ENCODE results near the gene MCF2L2.

DNA sequence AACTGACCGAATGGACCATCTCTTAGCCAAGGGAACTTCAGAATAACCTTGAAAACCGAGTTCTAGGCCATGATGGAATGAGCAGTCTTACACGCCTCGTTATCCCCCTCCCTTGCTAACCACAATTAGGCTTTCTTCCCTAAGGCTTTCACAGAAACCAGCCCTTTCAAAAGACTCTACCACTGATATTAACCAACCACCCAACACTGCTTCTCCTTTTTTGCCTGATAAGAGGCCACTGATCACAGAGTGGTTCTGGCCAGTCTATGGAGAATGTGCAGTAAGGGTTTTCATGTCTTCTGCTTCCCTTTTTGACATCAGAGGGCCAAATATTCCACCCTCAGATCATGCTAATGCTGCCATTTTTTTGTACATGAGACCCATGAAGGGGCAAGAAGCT lies 59.3 kb downstream of the MCF2L2 start:
- TF ChIP-seq EZH2 (IDR thresholded peaks at IDR 0.05; ENCODE audit: low read depth, unreplicated experiment) = no peak
- no peak for TF ChIP-seq POLR2AphosphoS5 (IDR thresholded peaks at IDR 0.05; ENCODE audit: low read depth)
- TF ChIP-seq, protein P1, sequence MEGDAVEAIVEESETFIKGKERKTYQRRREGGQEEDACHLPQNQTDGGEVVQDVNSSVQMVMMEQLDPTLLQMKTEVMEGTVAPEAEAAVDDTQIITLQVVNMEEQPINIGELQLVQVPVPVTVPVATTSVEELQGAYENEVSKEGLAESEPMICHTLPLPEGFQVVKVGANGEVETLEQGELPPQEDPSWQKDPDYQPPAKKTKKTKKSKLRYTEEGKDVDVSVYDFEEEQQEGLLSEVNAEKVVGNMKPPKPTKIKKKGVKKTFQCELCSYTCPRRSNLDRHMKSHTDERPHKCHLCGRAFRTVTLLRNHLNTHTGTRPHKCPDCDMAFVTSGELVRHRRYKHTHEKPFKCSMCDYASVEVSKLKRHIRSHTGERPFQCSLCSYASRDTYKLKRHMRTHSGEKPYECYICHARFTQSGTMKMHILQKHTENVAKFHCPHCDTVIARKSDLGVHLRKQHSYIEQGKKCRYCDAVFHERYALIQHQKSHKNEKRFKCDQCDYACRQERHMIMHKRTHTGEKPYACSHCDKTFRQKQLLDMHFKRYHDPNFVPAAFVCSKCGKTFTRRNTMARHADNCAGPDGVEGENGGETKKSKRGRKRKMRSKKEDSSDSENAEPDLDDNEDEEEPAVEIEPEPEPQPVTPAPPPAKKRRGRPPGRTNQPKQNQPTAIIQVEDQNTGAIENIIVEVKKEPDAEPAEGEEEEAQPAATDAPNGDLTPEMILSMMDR (conservative IDR thresholded peaks at IDR 0.05; ENCODE audit: low read depth in 2 of 2) = no peak
- no peak for TF ChIP-seq CREB1 (CRISPR knock-in tag; IDR thresholded peaks at IDR 0.05; ENCODE audit: low read depth)
- TF ChIP-seq REST (IDR thresholded peaks at IDR 0.05; ENCODE audit: unreplicated experiment) = no peak
- no peak for TF ChIP-seq EZH2phosphoT487 (IDR thresholded peaks at IDR 0.05; ENCODE audit: unreplicated experiment)
- TF ChIP-seq ZNF114 (CRISPR knock-in tag; IDR thresholded peaks at IDR 0.05) = no peak
- TF ChIP-seq ZNF331 (CRISPR knock-in tag; IDR thresholded peaks at IDR 0.05; ENCODE audit: low read depth) = no peak
- TF ChIP-seq NANOG (IDR thresholded peaks at IDR 0.05; ENCODE audit: borderline replicate concordance) = no peak

Data from GM23338 (cell line).